Stomach (tissue), 19 donors: ENCODE data around the gene KCNC3. TPM values are rescaled to one million over a fixed set of nuclear protein-coding genes. Genes with fewer than 3 reads are reported as not detected.
A peak's percentile ranks its signal among the peaks of the same experiment; 100 is the strongest.

ENCODE experiments used
- DNase-seq, 2 donors: peaks; one replicate each; pipeline versions ENCODE4 v3.0.0 to v3.0.0-alpha.2; 2013 to 2019
- H3K27ac ChIP-seq, 5 donors: fragments of 200-600 bp in 4 of 5; sonication (generic) in 4 of 5; one replicate each; pipeline ENCODE4 v1.5.1; 2013 to 2019; ENCODE audit warnings: mild to moderate bottlenecking in 1 of 5, moderate library complexity in 1 of 5
- H3K27me3 ChIP-seq, 3 donors: fragments of 200-600 bp; sonication (generic); one replicate each; pipeline ENCODE4 v1.5.1; 2017 to 2019; ENCODE audit warnings: mixed run types in 1 of 3
- H3K36me3 ChIP-seq, 4 donors: fragments of 200-600 bp; sonication (generic); 1 replicate in 3 of 4; 2 replicates in 1 of 4; pipeline ENCODE4 v1.5.1; 2016 to 2019
- H3K4me1 ChIP-seq, 4 donors: fragments of 200-600 bp; sonication (generic); one replicate each; pipeline ENCODE4 v1.5.1; 2016 to 2019
- H3K4me3 ChIP-seq, 4 donors: fragments of 200-600 bp; sonication (generic) in 3 of 4; one replicate each; pipeline ENCODE4 v1.5.1; 2016 to 2019; ENCODE audit warnings: mild to moderate bottlenecking in 1 of 4
- H3K9me3 ChIP-seq, 4 donors: fragments of 200-600 bp; sonication (generic); one replicate each; pipeline ENCODE4 v1.5.1; 2016 to 2019
- CTCF ChIP-seq, 7 experiments: fragments of 450-650 bp in 4 of 7; fragments of 200-600 bp in 3 of 7; sonication (generic) in 3 of 7; IDR thresholded peaks; one replicate each; pipeline ENCODE4 v1.5.1; 2016 to 2019; ENCODE audit warnings: antibody characterized with exemption in 7 of 7, control low read depth in 2 of 7, mild to moderate bottlenecking in 1 of 7
- EP300 ChIP-seq: sonication (generic); formaldehyde crosslinking; IDR thresholded peaks from one replicate; pipeline ENCODE4 v1.6.1; 2017; ENCODE audit warnings: antibody characterized with exemption
- POLR2A ChIP-seq, 4 donors: fragments of 450-650 bp; IDR thresholded peaks; one replicate each; pipeline ENCODE4 v1.6.1; 2016; ENCODE audit warnings: antibody characterized with exemption in 4 of 4, control low read depth in 2 of 4, mild to moderate bottlenecking in 1 of 4, moderate library complexity in 1 of 4
- POLR2AphosphoS5 ChIP-seq, 3 donors: sonication (generic); formaldehyde crosslinking; IDR thresholded peaks; one replicate each; pipeline ENCODE4 v1.6.1; 2016; ENCODE audit warnings: antibody characterized with exemption in 3 of 3
- WGBS, 5 donors: extraction: QIAGEN DNeasy Blood & Tissue Kit in 3 of 5; methylation state at CpG; one replicate each; pipeline versions ENCODE4 v1.1.5 to v1.1.7; 2013 to 2018; 5-methylcytosine and 5-hydroxymethylcytosine counted together
- intact Hi-C: fragments of 100-400 bp; cut with DNase I; formaldehyde crosslinking; loops from one replicate; pipeline ENCODE4 v1.15.1; 2023; ENCODE audit warnings: low total_unique reads
- long read RNA-seq, 10 donors: transcript quantifications; one replicate each; lab custom pipeline, GENCODE V29; 2026
- polyA plus RNA-seq, 3 donors: library from polyadenylated mRNA; stranded (reverse); fragments of 200-250 nt; gene quantifications; one replicate each; pipeline ENCODE4 v1.2.3, GENCODE V29; 2013
- total RNA-seq, 5 donors: library from RNA; depleted of rRNA; stranded (reverse); fragments of >200 nt; gene quantifications; one replicate each; pipeline versions ENCODE4 v1.1.0 to v1.2.3, GENCODE V29; 2014 to 2016
- donor health status: healthy with polysubstance abuse.
- donor health status: Bipolar disorder and iron deficiency.
- donor health status: healthy.

Gene KCNC3
- total RNA-seq: 1 to 10 TPM in 2 of 5 donors, under 1 TPM in 2, not detected in 1; 0.37 to 2.3 (median 0.95) TPM
- under 1 TPM in 2 of 3 donors, not detected in 1; 0.25 to 0.31 TPM for polyA plus RNA-seq
- long read RNA-seq, donor 1: 0 reads
- long read RNA-seq, donor 2: 0 reads
- long read RNA-seq, donor 3: 0 reads
- long read RNA-seq, donor 4: 0 reads
- long read RNA-seq, donor 5: 0 reads
- long read RNA-seq, donor 6: 0 reads
- long read RNA-seq, donor 7: 0 reads
- long read RNA-seq, donor 8: 0 reads
- long read RNA-seq, donor 9: 0 reads
- long read RNA-seq, donor 10: 0 reads

- intact Hi-C loops: no loop called here
- Histone ChIP-seq H3K4me3 (peak within 1 kb of the TSS; percentile 27 to 45 (median 38)), H3K4me1 (peaks cover 26 to 73% (median 65%) of the 10 kb centered on the region in 4 donors), H3K36me3 (no peaks in the 10 kb centered on the region), H3K27me3 (peaks cover 10 to 98% (median 80%) of the 10 kb centered on the region in 3 donors), H3K9me3 (peaks cover 0 to 5% (median 0%) of the 10 kb centered on the region in 4 donors), H3K27ac (peak within 1 kb of the TSS; percentile 44 to 78 (median 58))
- 0 to 3% (median 2%) methylated on average over 40 to 43 of the region's 43 CpGs for WGBS, 5 donors
- peak; percentile 99 for DNase-seq
- TF ChIP-seq POLR2AphosphoS5 (IDR thresholded peaks at IDR 0.05): peak in 1 of 3 donors; percentile 35
- TF ChIP-seq POLR2A (IDR thresholded peaks at IDR 0.05): no peak
Observed at GRCh38 chr19:50329146-50329925, at the start of gene KCNC3. Gene KCNC3 (minus strand): TSS chr19:50329377. CDS start chr19:50329082, 295 bp downstream.

- intact Hi-C loops: no loop called here
Observed at GRCh38 chr19:50378863-50379236, 49.7 kb upstream of the KCNC3 start.

GRCh38 chr19:50378169-50378862 is 49.1 kb upstream of the KCNC3 start:
- H3K9me3 ChIP-seq: no peaks in the 10 kb centered on the region
- 94 to 96% (median 94%) methylated on average over 33 to 36 of the region's 36 CpGs for WGBS, 5 donors
- intact Hi-C loops: no loop called here
- peaks cover 10 to 38% (median 24%) of the 10 kb centered on the region in 4 donors for H3K4me1 ChIP-seq
- no peak overlapping the region for H3K27ac ChIP-seq
- TF ChIP-seq POLR2A (IDR thresholded peaks at IDR 0.05) (no peak), POLR2AphosphoS5 (IDR thresholded peaks at IDR 0.05) (no peak), CTCF (IDR thresholded peaks at IDR 0.05) (no peak), EP300 (no peak)
- no peaks in the 10 kb centered on the region for H3K27me3 ChIP-seq
- no peak overlapping the region for H3K4me3 ChIP-seq
- peaks cover 46 to 60% (median 58%) of the 10 kb centered on the region in 4 donors for H3K36me3 ChIP-seq
- no peak for DNase-seq

More at GRCh38 chr19:50378863-50379236, 49.7 kb upstream of the KCNC3 start:
- H3K27ac ChIP-seq: no peak overlapping the region
- no peaks in the 10 kb centered on the region for H3K27me3 ChIP-seq
- peaks cover 46 to 60% (median 58%) of the 10 kb centered on the region in 4 donors for H3K36me3 ChIP-seq
- peaks cover 10 to 42% (median 29%) of the 10 kb centered on the region in 4 donors for H3K4me1 ChIP-seq
- no peaks in the 10 kb centered on the region for H3K9me3 ChIP-seq
- DNase-seq: no peak
- TF ChIP-seq CTCF (IDR thresholded peaks at IDR 0.05): no peak
- TF ChIP-seq EP300: no peak
- no peak for TF ChIP-seq POLR2A (IDR thresholded peaks at IDR 0.05)
- no peak for TF ChIP-seq POLR2AphosphoS5 (IDR thresholded peaks at IDR 0.05)
- 88 to 97% (median 96%) methylated on average over 6 to 10 of the region's 10 CpGs for WGBS, 5 donors
- no peak overlapping the region for H3K4me3 ChIP-seq

GRCh38 chr19:50377517-50377916 is 48.3 kb upstream of the KCNC3 start:
- WGBS, 5 donors: 69 to 81% (median 78%) methylated on average over 9 of the region's 9 CpGs
- Histone ChIP-seq H3K36me3 (peaks cover 43 to 54% (median 53%) of the 10 kb centered on the region in 4 donors), H3K4me1 (peaks cover 10 to 36% (median 22%) of the 10 kb centered on the region in 4 donors), H3K27ac (peak overlapping the region in 4 of 5 donors; percentile 99 to 100 (median 100)), H3K27me3 (no peaks in the 10 kb centered on the region), H3K9me3 (no peaks in the 10 kb centered on the region), H3K4me3 (peak overlapping the region in 1 of 4 donors; percentile 84)
- DNase-seq: no peak
- TF ChIP-seq EP300 (no peak), POLR2A (IDR thresholded peaks at IDR 0.05) (no peak), POLR2AphosphoS5 (IDR thresholded peaks at IDR 0.05) (no peak), CTCF (IDR thresholded peaks at IDR 0.05) (no peak)
- intact Hi-C loops: no loop called here
